Activated CD4-positive, alpha-beta T cell treated with anti-CD3 and anti-CD28 coated beads, Interleukin-2, amount 10 ng/mL, durations not matched to agents 7 days and 5 days (primary cell): Measurements from ENCODE around the gene TPD52L2. TPM values are rescaled to one million over a fixed set of nuclear protein-coding genes. Genes with fewer than 3 reads are reported as not detected.
A peak's percentile ranks its signal among the peaks of the same experiment; 100 is the strongest.
"Not testable (repeated sequence)": the region's sequence is repeated elsewhere in the genome, so short reads cannot be mapped to it uniquely, and the experiment has no call there.

Experiments
- CTCF ChIA-PET: fragments of 350-600 bp; sonication (Branson Sonifier 250); formaldehyde crosslinking; loops from one replicate; lab custom pipeline; 2021; ENCODE audit warnings: antibody characterized with exemption; lab: Charles Lee
- POLR2A ChIA-PET: fragments of 350-600 bp; sonication (Branson Sonifier 250); formaldehyde crosslinking; loops from one replicate; lab custom pipeline; 2021; ENCODE audit warnings: antibody characterized with exemption; lab: Charles Lee
- DNase-seq: peaks from one replicate; pipeline ENCODE4 v3.0.0-alpha.2; 2020
- H3K27ac Mint-ChIP-seq: one replicate; pipeline ENCODE4 v1.8.0; 2021; ENCODE audit warnings: mild to moderate bottlenecking, moderate library complexity, mixed read lengths
- H3K27me3 Mint-ChIP-seq: one replicate; pipeline ENCODE4 v1.8.0; 2021; ENCODE audit warnings: mixed read lengths
- H3K36me3 Mint-ChIP-seq: one replicate; pipeline ENCODE4 v1.8.0; 2021; ENCODE audit warnings: low read depth, mixed read lengths
- H3K4me1 Mint-ChIP-seq: one replicate; pipeline ENCODE4 v1.8.0; 2021; ENCODE audit warnings: mixed read lengths
- H3K4me3 Mint-ChIP-seq: one replicate; pipeline ENCODE4 v1.8.0; 2021; ENCODE audit warnings: mild to moderate bottlenecking, moderate library complexity, mixed read lengths
- H3K9me3 Mint-ChIP-seq: one replicate; pipeline ENCODE4 v1.8.0; 2021; ENCODE audit warnings: mixed read lengths
- total RNA-seq, 2 experiments: library from RNA; stranded (reverse); gene quantifications; one replicate each; pipeline ENCODE4 v1.2.3, GENCODE V29; 2021

TPD52L2 gene
- total RNA-seq, 2 experiments from 2014 or later = 39.6 to 41.6 TPM

- H3K4me3 Mint-ChIP-seq = no peak overlapping the region
These were observed 38.9 kb downstream of the TPD52L2 start for GRCh38 chr20:63903796-63904561.

GRCh38 chr20:63908008-63908682, 43.1 kb downstream of the TPD52L2 start:
- Mint-ChIP-seq H3K9me3 (no peaks in the 10 kb centered on the region), H3K27ac (peak overlapping the region; percentile 74), H3K36me3 (peaks cover 24% of the 10 kb centered on the region), H3K27me3 (no peaks in the 10 kb centered on the region), H3K4me3 (no peak overlapping the region), H3K4me1 (peaks cover 51% of the 10 kb centered on the region)
- ChIA-PET CTCF (interaction anchor here (1.5 kb wide), 1 partner anchor 370 kb away, joined by 4 read pairs; no protein-coding TSS in a partner anchor), POLR2A (no interaction called here)
- no peak for DNase-seq

More at GRCh38 chr20:63903796-63904561, 38.9 kb downstream of the TPD52L2 start:
- Mint-ChIP-seq H3K4me1 (peaks cover 63% of the 10 kb centered on the region), H3K27me3 (no peaks in the 10 kb centered on the region), H3K27ac (peak overlapping the region; percentile 99), H3K36me3 (peaks cover 27% of the 10 kb centered on the region), H3K9me3 (no peaks in the 10 kb centered on the region)
- POLR2A ChIA-PET = no interaction called here
- DNase-seq = no peak
- CTCF ChIA-PET = interaction anchor here (0.6 to 2.3 kb wide), 2 partner anchors 39 to 362 kb away, joined by 3 to 4 read pairs; partner anchors contain the start of gene TPD52L2

GRCh38 chr20:63911176-63911575, 46.1 kb downstream of the TPD52L2 start:
- Mint-ChIP-seq H3K9me3 (peaks cover 2% of the 10 kb centered on the region), H3K36me3 (peaks cover 34% of the 10 kb centered on the region), H3K4me3 (no peak overlapping the region), H3K4me1 (peaks cover 32% of the 10 kb centered on the region), H3K27me3 (no peaks in the 10 kb centered on the region), H3K27ac (peak overlapping the region; percentile 69)
- ChIA-PET POLR2A (interaction anchor here (0.7 kb wide), 2 partner anchors 198 kb away, joined by 5 to 9 read pairs; no protein-coding TSS in a partner anchor), CTCF (interaction anchor here (0.7 to 2.1 kb wide), 2 partner anchors 16 to 38 kb away, joined by 3 to 5 read pairs; no protein-coding TSS in a partner anchor)
- DNase-seq = no peak

GRCh38 chr20:63913768-63914167, 48.7 kb downstream of the TPD52L2 start:
- ChIA-PET CTCF (interaction anchor here (1.8 kb wide), 1 partner anchor 19 kb away, joined by 5 read pairs; no protein-coding TSS in a partner anchor), POLR2A (no interaction called here)
- H3K4me3 Mint-ChIP-seq = no peak overlapping the region
- peaks cover 2% of the 10 kb centered on the region for H3K9me3 Mint-ChIP-seq
- H3K4me1 Mint-ChIP-seq = peaks cover 26% of the 10 kb centered on the region
- H3K27me3 Mint-ChIP-seq = no peaks in the 10 kb centered on the region
- no peak for DNase-seq
- H3K36me3 Mint-ChIP-seq = peaks cover 45% of the 10 kb centered on the region
- H3K27ac Mint-ChIP-seq = no peak overlapping the region

- H3K4me1 Mint-ChIP-seq = peaks cover 16% of the 10 kb centered on the region
- no peak overlapping the region for H3K27ac Mint-ChIP-seq
- POLR2A ChIA-PET = no interaction called here
- H3K4me3 Mint-ChIP-seq = no peak overlapping the region
- CTCF ChIA-PET = interaction anchor here (0.7 kb wide), 1 partner anchor 20 kb away, joined by 3 read pairs; no protein-coding TSS in a partner anchor
- peaks cover 48% of the 10 kb centered on the region for H3K36me3 Mint-ChIP-seq
- no peaks in the 10 kb centered on the region for H3K27me3 Mint-ChIP-seq
- no peak for DNase-seq
- H3K9me3 Mint-ChIP-seq = peaks cover 2% of the 10 kb centered on the region
These were observed 50.4 kb downstream of the TPD52L2 start for GRCh38 chr20:63915471-63915870.

GRCh38 chr20:63916371-63916939, 51.4 kb downstream of the TPD52L2 start:
- DNase-seq, CTCF ChIA-PET, H3K9me3 Mint-ChIP-seq, H3K4me3 Mint-ChIP-seq, H3K27me3 Mint-ChIP-seq, POLR2A ChIA-PET, H3K27ac Mint-ChIP-seq, H3K4me1 Mint-ChIP-seq: not testable (repeated sequence)
- peaks cover 41% of the 10 kb centered on the region for H3K36me3 Mint-ChIP-seq

- Mint-ChIP-seq H3K4me1 (peaks cover 8% of the 10 kb centered on the region), H3K27me3 (no peaks in the 10 kb centered on the region), H3K27ac (peak overlapping the region; percentile 13), H3K9me3 (peaks cover 2% of the 10 kb centered on the region), H3K36me3 (peaks cover 41% of the 10 kb centered on the region), H3K4me3 (no peak overlapping the region)
- DNase-seq = no peak
- ChIA-PET POLR2A (interaction anchor here (0.6 kb wide), 1 partner anchor 1418 kb away, joined by 4 read pairs; no protein-coding TSS in a partner anchor), CTCF (interaction anchor here (0.7 to 1.0 kb wide), 2 partner anchors 15 to 300 kb away, joined by 3 read pairs; no protein-coding TSS in a partner anchor)
These were observed 52.7 kb downstream of the TPD52L2 start for GRCh38 chr20:63917811-63918210.

GRCh38 chr20:63919130-63919529, 54.1 kb downstream of the TPD52L2 start:
- POLR2A ChIA-PET = no interaction called here
- Mint-ChIP-seq H3K36me3 (peaks cover 40% of the 10 kb centered on the region), H3K27me3 (no peaks in the 10 kb centered on the region), H3K9me3 (peaks cover 2% of the 10 kb centered on the region), H3K4me3 (no peak overlapping the region), H3K4me1 (peaks cover 10% of the 10 kb centered on the region), H3K27ac (no peak overlapping the region)
- DNase-seq = no peak
- CTCF ChIA-PET = interaction anchor here (0.6 kb wide), 1 partner anchor 66 kb away, joined by 4 read pairs; no protein-coding TSS in a partner anchor

- Mint-ChIP-seq H3K9me3 (no peaks in the 10 kb centered on the region), H3K4me1 (peaks cover 11% of the 10 kb centered on the region), H3K36me3 (peaks cover 36% of the 10 kb centered on the region), H3K27ac (no peak overlapping the region), H3K27me3 (no peaks in the 10 kb centered on the region), H3K4me3 (no peak overlapping the region)
- ChIA-PET POLR2A (no interaction called here), CTCF (no interaction called here)
- DNase-seq = no peak
These were observed 55.2 kb downstream of the TPD52L2 start for GRCh38 chr20:63920226-63920625.

- CTCF ChIA-PET = no interaction called here
- H3K27me3 Mint-ChIP-seq = no peaks in the 10 kb centered on the region
- H3K4me1 Mint-ChIP-seq = peaks cover 10% of the 10 kb centered on the region
- H3K27ac Mint-ChIP-seq = no peak overlapping the region
- DNase-seq = no peak
- H3K36me3 Mint-ChIP-seq = peaks cover 33% of the 10 kb centered on the region
- no peak overlapping the region for H3K4me3 Mint-ChIP-seq
- no peaks in the 10 kb centered on the region for H3K9me3 Mint-ChIP-seq
- POLR2A ChIA-PET = no interaction called here
These were observed 58.6 kb downstream of the TPD52L2 start for GRCh38 chr20:63923651-63924050.

GRCh38 chr20:63924241-63924640, 59.2 kb downstream of the TPD52L2 start:
- no peak overlapping the region for H3K27ac Mint-ChIP-seq
- no peaks in the 10 kb centered on the region for H3K27me3 Mint-ChIP-seq
- no peak overlapping the region for H3K4me3 Mint-ChIP-seq
- ChIA-PET POLR2A (no interaction called here), CTCF (no interaction called here)
- DNase-seq = no peak
- peaks cover 10% of the 10 kb centered on the region for H3K4me1 Mint-ChIP-seq
- H3K36me3 Mint-ChIP-seq = peaks cover 34% of the 10 kb centered on the region
- H3K9me3 Mint-ChIP-seq = no peaks in the 10 kb centered on the region

GRCh38 chr20:63926298-63926697, 61.2 kb downstream of the TPD52L2 start:
- no peak overlapping the region for H3K27ac Mint-ChIP-seq
- peaks cover 42% of the 10 kb centered on the region for H3K36me3 Mint-ChIP-seq
- no peaks in the 10 kb centered on the region for H3K27me3 Mint-ChIP-seq
- ChIA-PET POLR2A (no interaction called here), CTCF (interaction anchor here (1.8 kb wide), 1 partner anchor 15 kb away, joined by 5 read pairs; no protein-coding TSS in a partner anchor)
- no peaks in the 10 kb centered on the region for H3K9me3 Mint-ChIP-seq
- peaks cover 10% of the 10 kb centered on the region for H3K4me1 Mint-ChIP-seq
- no peak for DNase-seq
- H3K4me3 Mint-ChIP-seq = no peak overlapping the region
